ENCODE data around the gene POU5F2. TPM values are rescaled to one million over a fixed set of nuclear protein-coding genes. Genes with fewer than 3 reads are reported as not detected.

The POU5F2 gene
- total RNA-seq, 1 donor from 2014 or later, result 1.5 TPM

DNA sequence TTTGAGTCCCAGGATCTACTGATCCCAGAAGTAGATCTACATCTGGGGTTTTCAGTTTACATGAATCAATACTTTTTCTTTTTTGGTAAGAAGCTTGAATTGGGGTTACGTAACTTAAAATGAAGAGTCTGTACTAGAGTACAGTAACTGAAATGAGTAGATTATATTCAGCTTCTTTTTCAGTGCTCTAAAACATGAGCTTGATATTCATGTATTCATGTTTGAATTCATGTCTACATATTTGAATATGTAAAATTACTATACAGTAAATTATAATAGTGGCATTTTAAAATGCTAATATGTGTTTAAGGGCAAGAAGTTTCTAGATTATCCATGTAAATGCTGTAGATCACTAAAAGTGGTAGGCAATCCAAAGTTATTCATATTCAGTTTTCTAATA is 14.8 kb downstream of the POU5F2 start:
- Mint-ChIP-seq H3K27me3 (ENCODE audit: unreplicated experiment) (no peaks in the 10 kb centered on the region), H3K4me3 (ENCODE audit: unreplicated experiment) (no peak overlapping the region), H3K9me3 (ENCODE audit: unreplicated experiment) (no peaks in the 10 kb centered on the region), H3K4me1 (ENCODE audit: low read depth, unreplicated experiment) (peaks cover 1% of the 10 kb centered on the region), H3K36me3 (ENCODE audit: unreplicated experiment) (no peaks in the 10 kb centered on the region), H3K27ac (ENCODE audit: unreplicated experiment) (no peak overlapping the region)
- TF ChIP-seq, protein P1, sequence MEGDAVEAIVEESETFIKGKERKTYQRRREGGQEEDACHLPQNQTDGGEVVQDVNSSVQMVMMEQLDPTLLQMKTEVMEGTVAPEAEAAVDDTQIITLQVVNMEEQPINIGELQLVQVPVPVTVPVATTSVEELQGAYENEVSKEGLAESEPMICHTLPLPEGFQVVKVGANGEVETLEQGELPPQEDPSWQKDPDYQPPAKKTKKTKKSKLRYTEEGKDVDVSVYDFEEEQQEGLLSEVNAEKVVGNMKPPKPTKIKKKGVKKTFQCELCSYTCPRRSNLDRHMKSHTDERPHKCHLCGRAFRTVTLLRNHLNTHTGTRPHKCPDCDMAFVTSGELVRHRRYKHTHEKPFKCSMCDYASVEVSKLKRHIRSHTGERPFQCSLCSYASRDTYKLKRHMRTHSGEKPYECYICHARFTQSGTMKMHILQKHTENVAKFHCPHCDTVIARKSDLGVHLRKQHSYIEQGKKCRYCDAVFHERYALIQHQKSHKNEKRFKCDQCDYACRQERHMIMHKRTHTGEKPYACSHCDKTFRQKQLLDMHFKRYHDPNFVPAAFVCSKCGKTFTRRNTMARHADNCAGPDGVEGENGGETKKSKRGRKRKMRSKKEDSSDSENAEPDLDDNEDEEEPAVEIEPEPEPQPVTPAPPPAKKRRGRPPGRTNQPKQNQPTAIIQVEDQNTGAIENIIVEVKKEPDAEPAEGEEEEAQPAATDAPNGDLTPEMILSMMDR (IDR thresholded peaks at IDR 0.05; ENCODE audit: partially characterized antibody, unreplicated experiment), result no peak
- no peak for DNase-seq

DNA sequence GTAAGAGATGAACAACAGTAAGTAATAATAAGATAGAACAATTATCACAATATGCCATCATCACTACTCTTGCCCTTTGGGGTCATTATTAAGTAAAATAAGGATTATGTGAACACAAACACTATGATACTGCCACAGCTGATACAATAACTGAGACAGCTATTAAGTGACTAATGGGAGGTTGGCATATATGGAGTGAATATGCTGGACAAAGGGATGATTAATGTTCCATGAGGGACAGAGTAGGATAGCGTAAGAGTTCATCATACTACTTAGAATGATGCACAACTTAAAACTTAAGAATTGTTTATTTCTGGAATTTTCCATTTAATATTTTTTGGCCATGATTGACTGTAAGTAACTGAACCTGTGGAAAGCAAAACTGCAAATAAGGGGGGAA is 16.6 kb downstream of the POU5F2 start:
- Mint-ChIP-seq H3K27ac (ENCODE audit: unreplicated experiment) (no peak overlapping the region), H3K27me3 (ENCODE audit: unreplicated experiment) (no peaks in the 10 kb centered on the region), H3K4me1 (ENCODE audit: low read depth, unreplicated experiment) (no peaks in the 10 kb centered on the region), H3K9me3 (ENCODE audit: unreplicated experiment) (no peaks in the 10 kb centered on the region), H3K4me3 (ENCODE audit: unreplicated experiment) (no peak overlapping the region), H3K36me3 (ENCODE audit: unreplicated experiment) (no peaks in the 10 kb centered on the region)
- DNase-seq, result no peak
- TF ChIP-seq, protein P1 (IDR thresholded peaks at IDR 0.05; ENCODE audit: partially characterized antibody, unreplicated experiment), result no peak

DNA sequence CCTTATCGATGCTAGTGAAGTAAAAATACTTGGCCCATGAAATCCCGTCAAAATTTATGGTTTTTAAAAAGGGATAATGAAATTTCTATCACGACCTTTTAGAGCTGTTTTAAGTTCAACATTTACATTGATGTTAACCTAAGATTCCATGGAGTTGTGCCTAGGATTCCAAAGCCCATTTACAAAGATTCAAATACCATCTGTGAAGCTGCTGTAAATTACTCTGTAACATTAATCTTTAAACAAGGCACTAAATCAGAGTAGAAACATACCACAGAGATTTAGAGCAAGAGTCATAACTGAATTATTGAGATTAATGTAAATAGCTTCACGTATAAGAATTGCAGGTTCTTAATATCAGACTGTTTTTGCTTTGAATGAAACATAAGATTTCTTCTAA is 17.7 kb downstream of the POU5F2 start:
- DNase-seq, result no peak
- Mint-ChIP-seq H3K27me3 (ENCODE audit: unreplicated experiment) (no peaks in the 10 kb centered on the region), H3K27ac (ENCODE audit: unreplicated experiment) (no peak overlapping the region), H3K9me3 (ENCODE audit: unreplicated experiment) (no peaks in the 10 kb centered on the region), H3K4me3 (ENCODE audit: unreplicated experiment) (no peak overlapping the region), H3K4me1 (ENCODE audit: low read depth, unreplicated experiment) (no peaks in the 10 kb centered on the region), H3K36me3 (ENCODE audit: unreplicated experiment) (no peaks in the 10 kb centered on the region)
- TF ChIP-seq, protein P1 (IDR thresholded peaks at IDR 0.05; ENCODE audit: partially characterized antibody, unreplicated experiment), result no peak

DNA sequence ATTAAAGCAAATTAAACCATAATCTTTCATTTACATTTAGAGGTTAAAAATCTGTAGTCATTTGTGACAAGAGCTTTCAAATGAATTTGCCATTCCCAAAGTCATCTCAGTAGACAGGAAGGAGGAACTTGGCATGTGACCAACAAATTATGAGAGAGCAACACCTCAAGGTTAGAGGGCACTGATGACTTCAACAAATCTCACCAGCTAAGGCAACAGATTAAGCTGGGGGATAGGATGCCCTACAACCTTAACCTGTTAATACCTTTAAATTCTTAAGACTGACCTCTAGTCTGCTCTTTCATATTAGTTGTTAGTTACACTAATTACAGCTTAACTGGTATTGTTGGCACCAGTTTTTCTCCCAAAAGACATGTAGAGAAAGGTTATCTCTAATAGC is 18.4 kb downstream of the POU5F2 start:
- H3K27me3 Mint-ChIP-seq (ENCODE audit: unreplicated experiment), result no peaks in the 10 kb centered on the region
- no peaks in the 10 kb centered on the region for H3K9me3 Mint-ChIP-seq (ENCODE audit: unreplicated experiment)
- H3K4me1 Mint-ChIP-seq (ENCODE audit: low read depth, unreplicated experiment), result no peaks in the 10 kb centered on the region
- TF ChIP-seq, protein P1 (IDR thresholded peaks at IDR 0.05; ENCODE audit: partially characterized antibody, unreplicated experiment), result no peak
- no peak overlapping the region for H3K27ac Mint-ChIP-seq (ENCODE audit: unreplicated experiment)
- no peaks in the 10 kb centered on the region for H3K36me3 Mint-ChIP-seq (ENCODE audit: unreplicated experiment)
- no peak overlapping the region for H3K4me3 Mint-ChIP-seq (ENCODE audit: unreplicated experiment)
- DNase-seq, result no peak

DNA sequence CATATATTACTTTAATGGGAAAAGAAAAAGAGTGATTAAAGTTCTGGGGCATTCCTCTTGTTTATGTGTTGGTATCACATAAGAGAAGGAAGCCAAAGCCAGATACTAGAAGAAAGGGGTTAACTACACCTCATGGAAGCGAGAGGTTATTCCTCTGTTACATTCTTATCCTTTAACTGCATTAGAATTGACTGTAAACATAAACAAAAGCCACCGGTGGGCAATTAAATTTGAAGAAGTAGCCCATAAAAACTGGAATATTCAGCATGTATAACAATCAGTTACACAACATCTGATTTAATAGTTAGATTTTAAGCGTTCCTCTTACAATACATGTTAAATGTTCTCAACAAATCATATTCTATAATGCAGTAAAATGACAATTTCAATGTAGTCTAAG is 18.8 kb downstream of the POU5F2 start:
- Mint-ChIP-seq H3K4me3 (ENCODE audit: unreplicated experiment) (no peak overlapping the region), H3K9me3 (ENCODE audit: unreplicated experiment) (no peaks in the 10 kb centered on the region)
- DNase-seq, result no peak

More for the DNA sequence above, 18.8 kb downstream of the POU5F2 start:
- no peaks in the 10 kb centered on the region for H3K4me1 Mint-ChIP-seq (ENCODE audit: low read depth, unreplicated experiment)
- TF ChIP-seq, protein P1 (IDR thresholded peaks at IDR 0.05; ENCODE audit: partially characterized antibody, unreplicated experiment), result no peak
- H3K36me3 Mint-ChIP-seq (ENCODE audit: unreplicated experiment), result no peaks in the 10 kb centered on the region
- no peak overlapping the region for H3K27ac Mint-ChIP-seq (ENCODE audit: unreplicated experiment)
- H3K27me3 Mint-ChIP-seq (ENCODE audit: unreplicated experiment), result no peaks in the 10 kb centered on the region
